Loucy (cell line): ENCODE data around the gene COL23A1.

ENCODE experiments used
- EZH2phosphoT487 ChIP-seq: fragments of 200-600 bp; IDR thresholded peaks from 2 replicates; pipeline ENCODE4 v1.6.1; 2018; ENCODE audit warnings: antibody characterized with exemption, mild to moderate bottlenecking, moderate library complexity, borderline replicate concordance
- TF ChIP-seq, protein P1 (sequence below): fragments of 200-600 bp; sonication (generic); conservative IDR thresholded peaks from 2 replicates; pipeline ENCODE4 v1.5.1; 2014; ENCODE audit warnings: mild to moderate bottlenecking, antibody characterized with exemption, low read length

DNA sequence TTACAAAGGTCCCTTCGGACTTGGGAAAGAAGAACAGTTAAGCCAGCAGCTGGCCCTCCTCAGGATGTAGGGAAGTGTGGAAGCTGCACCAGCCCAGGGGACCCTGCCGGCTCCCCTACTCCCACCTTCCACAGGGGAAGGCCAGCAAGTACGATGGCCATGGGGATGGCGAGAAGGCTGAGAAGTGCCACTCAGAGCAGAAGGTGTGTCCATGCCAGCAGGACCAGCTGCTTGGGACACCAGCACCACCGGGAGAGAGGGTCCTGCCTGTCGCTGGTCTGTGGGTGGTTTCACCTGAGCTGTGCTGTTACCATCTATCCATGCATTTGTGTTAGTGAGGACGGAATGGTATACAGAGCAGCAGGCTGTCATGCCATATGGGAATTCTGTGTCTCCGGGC, 209.0 kb downstream of the COL23A1 start:
- TF ChIP-seq, protein P1, sequence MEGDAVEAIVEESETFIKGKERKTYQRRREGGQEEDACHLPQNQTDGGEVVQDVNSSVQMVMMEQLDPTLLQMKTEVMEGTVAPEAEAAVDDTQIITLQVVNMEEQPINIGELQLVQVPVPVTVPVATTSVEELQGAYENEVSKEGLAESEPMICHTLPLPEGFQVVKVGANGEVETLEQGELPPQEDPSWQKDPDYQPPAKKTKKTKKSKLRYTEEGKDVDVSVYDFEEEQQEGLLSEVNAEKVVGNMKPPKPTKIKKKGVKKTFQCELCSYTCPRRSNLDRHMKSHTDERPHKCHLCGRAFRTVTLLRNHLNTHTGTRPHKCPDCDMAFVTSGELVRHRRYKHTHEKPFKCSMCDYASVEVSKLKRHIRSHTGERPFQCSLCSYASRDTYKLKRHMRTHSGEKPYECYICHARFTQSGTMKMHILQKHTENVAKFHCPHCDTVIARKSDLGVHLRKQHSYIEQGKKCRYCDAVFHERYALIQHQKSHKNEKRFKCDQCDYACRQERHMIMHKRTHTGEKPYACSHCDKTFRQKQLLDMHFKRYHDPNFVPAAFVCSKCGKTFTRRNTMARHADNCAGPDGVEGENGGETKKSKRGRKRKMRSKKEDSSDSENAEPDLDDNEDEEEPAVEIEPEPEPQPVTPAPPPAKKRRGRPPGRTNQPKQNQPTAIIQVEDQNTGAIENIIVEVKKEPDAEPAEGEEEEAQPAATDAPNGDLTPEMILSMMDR: no peak
- TF ChIP-seq EZH2phosphoT487: no peak
